HG02588 (cell line): ENCODE results near the gene HSPA6.
"Not testable (repeated sequence)": the region's sequence is repeated elsewhere in the genome, so short reads cannot be mapped to it uniquely, and the experiment has no call there.

Experiments used
- ATAC-seq: cut with Tn5 transposase; IDR thresholded peaks from one replicate; pipeline ENCODE4 v1.9.1; 2021; ENCODE audit warnings: mild to moderate bottlenecking, moderate library complexity; ENCODE audit not compliant: unreplicated experiment

HSPA6 gene

DNA sequence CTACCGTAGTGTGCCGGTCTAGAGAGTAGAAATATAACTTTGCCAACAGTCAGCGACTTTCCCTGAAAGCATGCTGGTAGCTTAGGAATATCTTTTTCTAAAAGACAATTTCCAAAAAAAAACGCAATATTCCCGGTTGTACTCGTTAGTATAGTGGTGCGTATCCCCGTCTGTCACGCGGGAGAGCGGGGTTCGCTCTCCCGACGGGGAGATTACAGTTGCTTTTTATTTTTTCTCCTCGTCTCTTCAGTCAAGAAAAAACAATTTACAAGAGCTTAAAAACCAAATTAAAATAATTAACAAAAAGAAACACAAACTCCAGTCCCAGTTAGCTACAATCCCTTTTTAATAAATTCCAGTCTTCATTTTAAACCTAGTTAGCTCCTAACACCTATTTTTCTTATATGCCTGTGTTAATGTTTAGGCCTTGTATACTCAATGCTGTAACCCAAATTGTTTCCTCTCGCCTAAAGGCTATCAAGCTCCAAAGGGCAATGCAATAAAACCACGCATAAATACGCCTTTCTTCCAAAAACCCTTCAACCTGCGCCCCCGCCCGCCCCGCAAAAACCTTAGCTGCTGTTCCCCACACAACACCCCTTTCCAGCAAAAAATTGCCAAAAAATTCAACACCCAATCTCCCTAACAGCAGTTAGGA is 7.8 kb downstream of the HSPA6 start:
- no peak for ATAC-seq

DNA sequence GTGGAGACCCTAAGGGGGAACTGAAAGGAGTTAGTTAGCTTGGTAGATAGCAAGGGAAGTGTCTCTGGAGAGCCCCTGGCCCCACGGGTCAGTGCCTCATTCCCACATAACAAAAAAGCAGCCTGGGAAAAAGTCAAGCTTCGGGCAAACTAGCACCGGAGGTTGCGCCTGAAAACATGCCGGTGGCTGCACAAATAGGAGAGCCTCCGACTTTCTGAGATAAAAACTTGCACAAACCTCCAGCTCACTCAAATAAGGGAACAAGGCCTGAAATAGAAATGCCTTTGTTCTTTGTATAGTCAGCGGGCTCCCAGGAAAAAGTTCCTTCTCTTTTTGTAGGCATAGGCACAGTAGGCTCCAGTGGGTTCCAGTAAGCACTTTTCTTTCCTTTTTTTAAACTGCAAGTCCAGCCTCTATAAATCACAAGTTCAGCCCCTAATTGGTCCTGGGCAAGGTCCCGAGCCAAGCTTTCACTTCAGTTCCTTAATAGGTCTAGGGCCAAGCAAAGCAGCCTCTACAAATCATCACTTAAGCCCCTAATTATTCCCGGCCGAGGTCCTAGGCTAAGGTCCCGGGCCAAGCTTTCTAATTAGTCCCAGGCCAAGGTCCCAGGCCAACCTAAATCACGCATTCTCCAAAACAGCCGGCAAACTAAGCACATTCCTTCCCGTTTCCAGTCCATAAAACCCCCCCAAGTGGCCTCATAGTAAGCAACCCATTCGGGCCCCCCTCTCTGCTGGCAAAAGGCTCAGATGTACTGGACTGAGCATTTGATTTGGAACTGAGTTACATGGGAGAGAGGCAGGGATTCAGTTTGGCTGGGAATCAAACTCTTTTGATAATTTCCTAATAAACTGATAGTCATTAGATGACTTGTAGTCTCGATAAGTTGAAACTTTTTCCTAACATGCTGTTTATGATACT is 8.6 kb downstream of the HSPA6 start:
- ATAC-seq = not testable (repeated sequence)

DNA sequence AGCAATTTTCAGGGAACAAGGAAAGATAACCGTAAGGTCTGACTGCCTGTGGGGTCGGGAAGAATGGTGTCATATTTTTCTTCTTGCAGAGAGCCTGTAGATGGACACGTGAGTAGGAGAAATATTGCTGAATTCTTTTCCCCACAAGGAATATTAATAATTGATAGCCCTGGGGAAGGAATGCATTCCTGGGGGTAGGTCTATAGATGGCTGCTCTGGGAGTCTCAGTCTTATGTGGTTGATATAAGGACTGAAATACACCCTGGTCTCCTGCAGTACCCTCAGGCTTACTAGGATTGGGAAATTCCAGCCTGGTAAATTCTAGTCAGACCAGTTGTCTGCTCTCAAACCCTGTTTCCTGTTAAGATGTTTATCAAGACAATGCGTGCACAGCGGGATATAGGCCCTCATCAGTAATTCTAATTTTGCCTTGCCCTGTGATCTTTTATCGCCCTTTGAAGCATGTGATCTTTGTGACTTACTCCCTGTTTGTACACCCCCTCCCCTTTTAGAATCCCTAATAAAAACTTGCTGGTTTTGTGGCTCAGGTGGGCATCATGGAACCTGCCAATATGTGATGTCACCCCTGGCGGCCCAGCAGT is 12.8 kb downstream of the HSPA6 start:
- not testable (repeated sequence) for ATAC-seq

GRCh38 chr1:161538925-161539479 is 14.7 kb downstream of the HSPA6 start:
- ATAC-seq = not testable (repeated sequence)

DNA sequence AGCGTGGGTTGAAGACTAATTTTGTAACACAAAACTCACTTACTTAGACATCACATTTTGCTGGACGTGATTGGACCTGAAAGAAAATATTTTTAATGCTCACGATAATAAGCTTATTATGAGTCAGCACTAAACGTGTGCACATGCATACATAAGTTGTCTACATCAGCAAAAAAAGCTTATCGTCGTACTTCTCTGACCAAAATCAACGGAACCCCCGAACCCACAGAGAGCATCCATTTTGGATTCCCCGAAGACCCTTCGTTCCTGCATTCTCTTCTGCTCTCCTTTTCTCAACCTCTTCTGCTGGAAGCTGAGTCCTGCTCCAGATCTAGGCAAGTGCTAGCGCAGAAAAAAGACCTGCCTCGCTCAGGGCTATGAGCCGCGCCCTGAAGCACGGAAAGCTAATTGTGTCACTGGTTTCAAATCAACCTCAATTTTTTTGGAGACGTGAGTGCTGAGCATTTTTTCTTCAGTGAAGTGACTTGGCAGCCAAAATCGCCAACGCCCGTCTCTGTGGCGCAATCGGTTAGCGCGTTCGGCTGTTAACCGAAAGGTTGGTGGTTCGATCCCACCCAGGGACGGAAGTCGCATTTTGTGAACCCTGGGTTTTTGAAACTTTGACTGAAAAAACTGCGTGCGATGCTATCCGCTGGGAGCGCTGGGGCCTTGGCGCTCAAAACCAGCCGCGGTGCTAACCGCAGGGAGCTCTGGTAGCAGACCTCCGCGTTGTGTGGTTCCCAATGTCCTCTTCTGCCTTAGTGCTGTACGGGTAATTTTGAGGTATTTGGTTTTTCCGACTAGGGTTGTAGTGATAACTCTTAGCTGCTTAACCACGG is 15.6 kb downstream of the HSPA6 start:
- ATAC-seq = peak; percentile 62

DNA sequence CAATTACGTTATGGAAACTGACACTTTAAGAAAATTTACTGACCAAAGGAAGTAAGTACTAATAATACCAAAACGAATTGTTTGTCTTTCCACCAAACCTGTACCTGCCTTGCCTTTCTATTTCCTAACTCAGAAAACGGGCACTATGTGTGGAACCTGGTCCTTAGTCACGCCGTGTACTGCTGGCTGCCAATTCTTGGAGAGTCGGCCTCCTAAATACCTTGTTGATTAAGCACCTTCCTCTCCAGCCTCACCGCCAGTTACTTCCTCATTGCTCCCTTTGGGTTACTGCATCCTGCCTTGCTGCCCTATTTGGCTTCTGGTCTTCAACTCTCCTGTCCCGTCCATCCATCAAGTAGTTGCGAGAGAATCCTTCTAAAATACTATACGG is 16.2 kb downstream of the HSPA6 start:
- not testable (repeated sequence) for ATAC-seq

- peak; percentile 42 for ATAC-seq
Measured at GRCh38 chr1:161542091-161542559, 17.8 kb downstream of the HSPA6 start.

DNA sequence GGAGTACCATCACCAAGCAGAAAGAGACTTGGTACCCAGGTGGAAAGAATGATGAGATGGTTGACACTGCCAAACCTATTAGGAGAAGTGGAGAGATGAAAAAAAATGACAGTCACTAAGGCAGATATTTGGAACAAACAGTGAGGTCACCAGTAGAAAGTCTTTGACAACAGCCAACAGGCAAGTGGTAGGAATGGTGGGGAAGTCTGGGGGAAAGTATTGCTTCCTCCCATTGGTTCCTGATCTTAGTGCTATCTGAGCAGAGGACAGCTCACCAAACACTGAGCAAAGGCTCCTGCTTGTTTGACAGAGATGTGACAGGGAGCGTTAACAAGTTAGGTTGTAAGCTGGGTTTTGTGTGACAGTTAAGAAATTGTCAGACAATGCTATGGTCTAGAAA is 18.8 kb downstream of the HSPA6 start:
- not testable (repeated sequence) for ATAC-seq

DNA sequence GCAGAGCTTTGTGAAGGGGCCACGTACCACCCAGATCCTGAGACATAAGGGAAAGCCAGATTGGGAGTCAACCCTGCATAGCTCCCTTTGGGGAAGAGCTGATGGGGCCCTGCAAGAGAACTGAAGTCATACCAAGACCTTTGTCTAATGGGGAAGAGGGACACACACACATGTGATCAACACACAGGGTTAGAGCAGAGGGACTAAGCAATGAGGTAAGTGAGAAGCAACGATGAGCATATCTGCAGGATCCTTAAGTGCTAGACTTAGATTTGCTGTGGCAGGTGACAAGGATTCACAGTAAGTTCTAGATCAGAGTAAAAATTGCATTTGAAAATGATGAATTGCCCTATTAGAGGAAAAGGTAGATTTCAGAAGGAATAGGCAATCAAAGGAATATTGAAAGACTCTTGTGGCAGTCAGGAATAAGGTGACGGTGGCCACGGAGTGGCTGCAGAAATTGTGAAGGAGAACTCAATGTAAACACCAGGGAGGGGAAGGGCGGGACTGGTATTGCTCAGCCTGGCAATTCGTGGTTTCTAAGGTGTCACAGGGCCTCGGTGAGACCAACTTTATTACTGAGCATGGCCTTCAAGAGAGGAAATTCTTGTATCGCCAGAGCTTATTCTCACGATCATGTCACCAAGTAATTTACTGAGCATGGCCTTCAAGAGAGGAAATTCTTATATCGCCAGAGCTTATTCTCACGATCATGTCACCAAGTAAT is 20.8 kb downstream of the HSPA6 start:
- ATAC-seq = not testable (repeated sequence)

DNA sequence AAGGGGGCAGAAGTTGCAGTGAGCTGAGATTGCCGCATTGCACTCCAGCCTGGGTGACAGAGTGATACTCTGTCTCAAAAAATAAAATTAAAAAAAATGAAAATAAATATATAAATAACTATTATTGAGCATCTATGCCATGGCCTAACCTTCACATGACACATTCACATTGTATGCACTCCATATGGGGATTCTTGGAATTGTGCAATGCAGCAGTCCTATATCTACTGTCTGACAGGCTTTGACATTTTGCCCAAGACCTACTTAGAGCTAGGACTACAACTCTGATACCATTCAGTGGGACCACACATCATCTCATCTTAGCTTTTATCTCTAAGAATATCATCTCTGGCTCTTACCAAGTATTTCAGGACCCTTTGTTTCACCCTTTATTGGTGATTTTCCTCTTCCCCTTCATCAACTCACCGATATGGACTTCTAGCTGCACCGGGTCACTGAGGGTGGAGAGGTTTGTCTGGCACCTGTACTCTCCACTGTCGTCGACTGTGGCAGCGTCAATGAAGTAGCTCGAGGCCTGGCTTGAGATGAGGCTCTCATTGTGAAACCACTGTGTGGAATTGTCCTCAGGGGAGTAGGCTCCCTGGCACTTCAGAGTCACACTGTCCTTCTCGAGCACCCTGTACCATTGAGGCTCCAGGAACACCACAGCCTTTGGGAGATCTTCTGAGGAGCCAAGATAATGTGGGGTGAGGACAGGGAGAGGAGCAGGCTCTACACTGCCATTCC is 23.8 kb downstream of the HSPA6 start:
- ATAC-seq = not testable (repeated sequence)

GRCh38 chr1:161548749-161549406 is 24.5 kb downstream of the HSPA6 start:
- not testable (repeated sequence) for ATAC-seq

- no peak for ATAC-seq
Measured at GRCh38 chr1:161549652-161550051, 25.3 kb downstream of the HSPA6 start, which contains the start of gene FCGR3A. TSS of gene FCGR3A (minus strand) at chr1:161549818. CDS start at chr1:161549736, 82 bp downstream.

- not testable (repeated sequence) for ATAC-seq
Measured at GRCh38 chr1:161550942-161551341, 26.6 kb downstream of the HSPA6 start.

GRCh38 chr1:161553631-161554030 is 29.3 kb downstream of the HSPA6 start:
- not testable (repeated sequence) for ATAC-seq

GRCh38 chr1:161554340-161554739 is 30.0 kb downstream of the HSPA6 start:
- not testable (repeated sequence) for ATAC-seq

- ATAC-seq = not testable (repeated sequence)
Measured at GRCh38 chr1:161554815-161555417, 30.6 kb downstream of the HSPA6 start.

- not testable (repeated sequence) for ATAC-seq
Measured at GRCh38 chr1:161556143-161556542, 31.8 kb downstream of the HSPA6 start.

DNA sequence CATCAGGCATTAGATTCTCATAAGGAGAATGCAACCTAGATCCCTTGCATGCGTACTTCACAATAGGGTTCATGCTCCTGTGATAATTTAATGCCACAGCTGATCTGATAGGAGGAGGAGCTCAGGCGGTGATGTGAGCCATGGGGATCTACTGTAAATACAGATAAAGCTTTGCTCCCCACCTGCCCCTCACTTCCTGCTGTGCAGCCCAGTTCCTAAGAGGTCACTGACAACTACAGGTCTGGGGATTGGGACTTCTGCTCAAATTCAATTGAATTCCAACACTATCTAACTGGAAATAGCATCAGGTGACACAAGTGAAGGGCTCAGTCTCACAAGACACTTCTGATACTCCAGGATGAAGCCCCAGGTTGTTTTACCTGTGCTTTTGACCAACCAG is 32.6 kb downstream of the HSPA6 start:
- ATAC-seq = not testable (repeated sequence)
